Measurements from ENCODE around the gene ATP10A.

DNA sequence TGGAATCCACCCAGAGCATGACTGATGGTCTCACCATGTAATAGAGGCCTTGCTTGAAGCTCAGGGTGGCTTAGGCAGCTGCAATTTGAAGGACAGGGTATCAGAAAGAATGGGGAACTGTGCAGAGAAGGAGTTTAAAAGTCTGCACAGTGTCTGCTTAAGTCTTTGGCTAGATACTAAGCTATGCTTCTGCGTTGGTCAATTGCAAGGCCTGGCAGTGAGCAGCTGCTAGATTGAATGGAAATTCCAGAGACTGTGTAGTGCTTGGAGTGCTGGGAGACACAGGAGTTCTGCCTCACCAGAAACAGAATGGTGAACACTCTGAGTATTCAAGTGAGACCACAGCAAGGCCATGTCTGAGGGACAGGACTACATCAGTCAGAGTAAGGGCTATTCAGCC, 17.3 kb upstream of the ATP10A start:
- TF ChIP-seq POLR2A (IDR thresholded peaks at IDR 0.05; ENCODE audit: control extremely low read depth in 1 of 2, low read depth in 2 of 2, low read length in 2 of 2) = no peak
- TF ChIP-seq EP300 (IDR thresholded peaks at IDR 0.05; ENCODE audit: borderline replicate concordance in 1 of 2, low read depth in 2 of 2, low read length in 2 of 2) = no peak
- no peak for TF ChIP-seq CTCF (IDR thresholded peaks at IDR 0.05; ENCODE audit: control extremely low read depth in 1 of 3, insufficient read depth in 1 of 3, low read depth in 1 of 3, low read length in 3 of 3)
- TF ChIP-seq TEAD4 (IDR thresholded peaks at IDR 0.05; ENCODE audit: low read depth, low read length) = no peak
- no peak for TF ChIP-seq EZH2 (IDR thresholded peaks at IDR 0.05; ENCODE audit: low read depth, low read length, severe bottlenecking)
- no peak for TF ChIP-seq TAF1 (IDR thresholded peaks at IDR 0.05; ENCODE audit: low read depth, low read length)
- no peak for TF ChIP-seq HDAC2 (IDR thresholded peaks at IDR 0.05; ENCODE audit: borderline replicate concordance in 1 of 2, low read depth in 2 of 2, low read length in 2 of 2)

All from H1 (cell line).